ENCODE measurements around the gene EPHB1.

EPHB1 gene

GRCh38 chr3:135172191-135172869, 377.3 kb downstream of the EPHB1 start:
- no peak for DNase-seq

DNA sequence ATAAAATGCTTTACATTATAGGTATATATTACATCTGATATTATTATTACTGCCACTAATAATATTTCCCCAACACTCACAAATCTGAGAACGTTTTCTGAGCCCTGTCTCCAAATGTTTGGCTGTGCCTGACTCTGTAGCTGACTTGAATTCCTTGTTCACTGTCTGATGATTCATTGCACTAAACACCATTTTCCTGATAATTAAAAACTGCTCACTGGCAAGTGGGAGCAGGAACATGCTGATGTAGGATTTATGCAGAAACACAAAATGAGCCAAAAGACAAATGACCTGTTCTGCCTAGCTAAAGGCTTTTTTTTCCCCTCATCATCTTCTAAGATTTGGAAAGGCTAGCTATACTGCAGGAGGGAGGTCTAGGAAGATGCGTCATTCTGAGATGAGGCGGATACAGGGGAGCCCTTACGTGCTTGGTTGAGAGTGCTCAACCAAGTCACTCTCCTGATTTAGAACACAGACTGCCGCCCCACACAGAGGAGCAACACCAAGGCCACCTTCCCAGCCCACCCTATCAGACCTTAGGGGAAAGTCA, 380.7 kb downstream of the EPHB1 start:
- no peak for DNase-seq

DNA sequence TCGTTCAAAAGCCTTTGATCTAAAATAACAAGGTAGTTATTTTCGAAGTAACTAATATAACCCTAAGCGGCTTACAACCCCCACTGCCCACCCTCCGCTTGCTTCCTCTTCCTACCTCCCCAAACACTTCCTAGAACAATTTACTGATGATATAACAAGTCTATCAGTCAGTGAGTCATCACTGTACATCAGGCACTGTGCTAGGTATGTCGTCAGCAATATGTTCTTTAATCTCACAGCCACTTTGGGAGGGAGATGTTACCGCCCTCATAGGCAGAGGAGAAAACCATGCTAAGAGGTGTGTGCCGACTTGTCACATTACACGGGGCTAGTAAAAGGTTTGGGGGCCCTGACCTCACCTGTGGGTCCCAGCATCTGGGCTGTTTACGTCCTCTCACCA, 381.8 kb downstream of the EPHB1 start:
- no peak for DNase-seq

GRCh38 chr3:135178566-135178965, 383.5 kb downstream of the EPHB1 start:
- DNase-seq = no peak

DNA sequence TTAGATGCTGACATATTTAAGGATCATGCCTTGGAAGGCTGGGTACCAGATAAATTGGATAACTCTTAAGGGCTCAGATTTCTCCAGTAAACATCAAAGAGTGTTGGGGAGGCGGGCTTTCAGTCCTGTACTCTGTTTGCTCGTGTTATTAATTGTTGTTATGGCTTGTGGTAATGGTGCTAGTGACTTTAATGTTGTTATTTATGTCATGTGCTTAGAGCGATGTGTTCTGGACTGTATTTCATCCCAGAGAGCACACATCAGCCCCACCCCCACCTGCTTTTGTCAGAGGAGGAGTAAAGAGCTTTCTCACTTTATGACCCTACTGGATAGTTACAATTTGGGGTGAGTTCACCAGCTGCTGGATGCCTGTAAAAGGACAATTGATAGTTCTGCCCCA, 386.3 kb downstream of the EPHB1 start:
- DNase-seq = no peak

DNA sequence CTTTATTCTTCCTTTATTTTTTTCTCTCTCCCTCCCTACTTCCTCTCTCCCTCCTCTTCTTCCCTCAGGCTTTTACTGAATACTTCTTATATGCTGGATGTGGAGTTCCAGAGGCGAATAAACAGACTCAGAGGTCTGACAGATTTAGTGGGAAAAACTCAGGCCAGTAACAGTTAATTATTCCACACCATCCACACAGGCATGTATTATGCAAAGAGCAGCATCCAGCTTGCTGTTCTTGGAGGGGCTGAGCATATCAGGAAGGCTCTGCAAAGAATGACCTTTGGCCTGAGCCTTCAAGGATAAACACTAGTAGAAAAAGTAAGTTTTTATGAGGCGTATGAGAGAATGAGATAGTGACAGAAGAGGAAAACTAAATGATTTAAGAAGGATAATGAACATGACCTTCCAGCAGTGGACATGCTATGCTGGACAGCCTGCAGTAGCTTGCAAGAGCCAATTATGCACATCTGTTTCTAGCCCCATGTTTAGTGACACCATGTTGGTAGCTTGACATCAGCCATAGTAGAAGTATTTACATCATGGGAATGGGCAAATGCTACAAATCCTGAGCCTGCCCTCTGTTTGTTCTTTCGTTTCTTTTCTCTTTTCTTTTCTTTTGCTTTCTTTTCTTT, 387.4 kb downstream of the EPHB1 start:
- DNase-seq = no peak

DNA sequence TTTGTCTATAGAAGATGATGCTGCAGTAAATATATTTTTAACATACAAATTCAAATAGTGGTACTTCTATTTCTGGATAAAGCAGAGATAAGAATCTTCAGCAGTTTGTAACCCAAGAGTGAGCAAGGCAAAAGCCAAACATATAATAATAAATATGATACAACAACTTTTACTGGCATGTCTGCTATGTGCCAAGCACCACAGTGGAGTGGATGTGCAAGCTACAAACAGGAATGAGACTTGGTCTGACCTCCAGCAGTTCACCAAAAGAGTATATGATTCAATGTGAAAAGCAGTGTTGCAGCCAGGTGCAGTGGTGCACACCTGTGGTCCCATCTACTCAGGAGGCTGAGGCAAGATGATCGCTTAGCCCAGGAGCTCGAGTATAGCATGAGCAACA, 395.6 kb downstream of the EPHB1 start:
- no peak for DNase-seq

DNA sequence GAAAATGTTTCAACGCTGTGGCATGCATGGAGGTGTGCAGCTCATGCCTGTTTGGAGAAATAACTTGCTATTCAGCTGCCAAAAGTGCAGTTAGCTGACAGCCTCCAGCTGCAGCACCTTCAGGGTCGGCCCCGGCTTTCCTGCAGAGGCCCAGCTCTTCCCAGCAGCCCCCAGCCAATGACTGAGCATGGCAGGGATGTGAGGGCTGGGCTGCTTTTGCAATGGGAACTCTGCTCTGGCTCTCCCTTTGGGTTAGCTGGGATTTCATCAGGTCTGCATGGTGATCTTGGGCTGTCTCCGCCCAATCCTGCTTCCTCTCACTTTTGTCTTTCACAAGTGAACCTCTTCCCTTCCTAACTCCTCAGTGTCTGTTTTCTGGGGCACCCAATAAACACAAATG, 396.6 kb downstream of the EPHB1 start:
- DNase-seq = no peak

GRCh38 chr3:135192929-135193328, 397.9 kb downstream of the EPHB1 start:
- DNase-seq = no peak

GRCh38 chr3:135197246-135197645, 402.2 kb downstream of the EPHB1 start:
- DNase-seq = no peak

- no peak for DNase-seq
Observed at GRCh38 chr3:135197856-135198255, 402.8 kb downstream of the EPHB1 start.

DNA sequence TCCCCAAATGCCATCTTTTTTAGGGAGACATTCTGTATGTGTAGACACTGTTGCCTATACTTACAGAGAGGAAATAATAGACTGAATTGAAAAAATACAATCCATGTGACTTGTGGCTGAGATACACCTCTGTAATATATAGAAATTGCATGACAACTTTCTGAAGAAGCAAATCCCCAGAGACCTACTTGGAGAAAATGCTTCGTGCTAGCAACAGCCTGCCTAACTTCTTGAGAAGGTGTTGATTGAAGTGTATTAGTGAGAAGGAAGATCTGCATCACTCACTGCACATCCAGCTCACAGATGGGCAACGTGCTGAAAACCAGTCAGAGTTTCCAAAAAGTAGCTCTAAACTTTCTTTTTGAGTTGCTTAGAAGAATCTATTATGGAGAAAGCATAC, 404.1 kb downstream of the EPHB1 start:
- DNase-seq = no peak

- no peak for DNase-seq
Observed at GRCh38 chr3:135203026-135203425, 408.0 kb downstream of the EPHB1 start.

GRCh38 chr3:135213213-135213612, 418.2 kb downstream of the EPHB1 start:
- no peak for DNase-seq

DNA sequence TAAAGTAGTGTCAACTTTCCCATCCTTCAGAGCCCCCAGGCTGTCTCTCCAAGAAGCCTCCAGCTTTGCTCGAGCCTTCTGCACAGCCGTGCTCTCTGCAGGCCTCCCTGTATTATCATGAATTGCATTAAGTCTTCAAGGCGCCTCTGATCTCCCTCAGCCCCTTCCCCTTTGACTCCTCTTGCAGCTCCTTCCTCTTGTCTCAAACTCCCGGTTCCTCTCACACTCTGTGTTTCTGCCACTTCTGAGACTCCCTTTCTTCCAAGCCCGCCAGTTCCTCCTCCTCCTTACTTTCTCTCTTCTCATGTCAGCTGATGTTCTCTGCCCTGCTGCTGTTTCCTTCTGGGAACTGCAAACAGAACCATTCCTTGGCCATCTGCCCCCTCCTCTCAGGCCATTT, 418.8 kb downstream of the EPHB1 start:
- DNase-seq = peak; percentile 11 to 60 (median 38)

DNA sequence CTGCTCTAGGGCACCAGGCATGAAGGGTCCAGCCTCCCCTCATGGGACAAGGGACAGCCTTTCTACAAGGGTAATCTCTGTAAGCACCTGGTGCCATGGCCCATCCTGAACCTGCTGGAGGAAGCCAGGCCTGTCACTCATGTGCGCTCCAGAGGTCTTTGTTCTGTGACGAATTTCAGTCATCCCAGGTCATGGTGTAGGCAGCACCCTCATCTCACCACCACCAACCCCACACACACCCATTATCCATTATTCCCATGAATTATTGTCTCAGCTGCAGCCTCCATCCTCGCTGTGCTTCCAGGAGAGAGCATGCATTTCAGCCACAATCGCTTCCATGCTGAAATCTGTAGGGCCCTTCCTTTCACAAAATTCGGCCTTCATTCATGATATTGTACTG, 419.3 kb downstream of the EPHB1 start:
- no peak for DNase-seq

DNA sequence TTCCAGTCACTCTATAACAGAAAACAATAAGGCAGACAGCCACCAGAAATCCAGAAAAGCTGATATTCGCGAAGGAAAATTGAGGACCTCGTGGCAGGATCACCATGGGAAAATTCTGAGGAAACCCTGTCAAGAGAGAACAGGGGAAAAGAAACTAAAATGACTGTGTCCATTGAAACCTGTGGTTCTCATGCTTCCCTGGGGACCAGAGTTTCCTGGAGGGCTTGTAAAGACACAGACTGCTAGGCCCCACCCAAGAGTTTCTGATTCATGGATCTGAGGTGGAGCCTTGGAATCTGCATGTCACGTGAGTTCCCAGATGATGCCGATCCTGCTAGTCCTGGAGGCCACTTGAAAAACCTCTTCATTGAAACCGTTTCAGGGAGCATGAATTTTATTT, 420.5 kb downstream of the EPHB1 start:
- DNase-seq = no peak

DNA sequence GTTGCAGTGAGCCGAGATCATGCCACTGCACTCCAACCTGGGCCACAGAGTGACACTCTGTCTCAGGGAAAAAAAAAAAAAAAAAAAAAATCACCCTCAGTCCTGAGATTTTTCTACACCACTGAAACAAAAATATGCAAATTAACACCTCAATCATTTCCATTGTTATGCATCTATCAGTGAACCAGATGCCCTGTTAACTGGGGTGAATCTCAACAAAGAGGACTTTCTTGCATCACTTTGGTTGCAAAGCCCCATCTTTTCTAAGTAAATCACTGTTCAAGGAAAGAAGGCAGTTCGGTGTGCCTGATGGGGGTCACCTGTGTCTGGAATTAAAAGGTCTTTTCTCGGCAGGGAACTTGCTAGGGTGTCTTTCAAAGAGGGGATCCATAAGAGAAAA, 421.6 kb downstream of the EPHB1 start:
- no peak for DNase-seq

DNA sequence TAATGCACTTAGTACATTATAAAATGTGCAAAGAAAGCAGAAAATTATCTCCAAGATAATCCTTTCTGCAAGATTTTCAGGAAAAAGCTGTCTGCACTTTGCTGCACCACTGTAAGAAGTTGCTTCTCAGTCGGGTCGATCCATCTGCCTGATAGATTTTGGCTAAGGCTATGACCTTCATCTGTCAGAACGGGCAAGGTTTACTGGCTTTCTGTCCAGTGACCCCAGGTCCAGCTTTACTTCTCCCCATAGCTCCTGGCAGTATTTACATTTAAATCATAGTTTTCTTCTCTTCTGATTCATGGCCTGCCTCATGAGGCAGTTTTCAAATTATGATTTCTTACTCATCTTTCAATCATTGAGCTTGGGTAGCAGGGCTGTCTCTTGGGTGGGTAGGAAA, 422.7 kb downstream of the EPHB1 start:
- DNase-seq = no peak

GRCh38 chr3:135218304-135218703, 423.2 kb downstream of the EPHB1 start:
- no peak for DNase-seq

GRCh38 chr3:135218782-135219181, 423.7 kb downstream of the EPHB1 start:
- DNase-seq = no peak

DNA sequence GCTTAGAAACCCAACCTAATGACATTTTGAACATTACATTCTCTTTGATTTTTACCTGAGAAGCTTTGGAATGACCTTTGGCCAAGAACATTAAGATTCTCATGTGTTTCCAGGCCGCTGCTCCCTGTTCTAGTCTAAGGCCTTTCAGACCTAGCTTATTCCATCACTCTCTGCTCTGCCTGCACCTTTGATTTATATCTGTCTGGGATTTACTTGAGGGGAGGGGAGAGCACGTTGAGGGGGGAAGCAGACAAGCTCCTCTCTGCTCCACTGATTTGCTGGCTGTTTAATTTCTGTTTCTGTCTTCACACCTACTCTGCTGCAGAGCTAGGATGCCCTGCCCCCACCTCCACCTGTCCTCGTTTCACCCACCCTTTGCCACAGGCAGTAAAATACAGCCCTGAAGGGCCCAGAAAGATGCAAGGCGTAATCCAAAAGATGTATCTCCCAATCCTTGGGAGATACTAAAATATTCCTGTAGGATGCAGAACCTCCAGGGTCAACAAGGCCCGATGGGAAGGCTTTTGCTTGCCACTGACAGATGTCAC, 429.8 kb downstream of the EPHB1 start:
- no peak for DNase-seq

- peak; percentile 55 to 77 (median 74) for DNase-seq
Observed at GRCh38 chr3:135226057-135226456, 431.0 kb downstream of the EPHB1 start.

DNA sequence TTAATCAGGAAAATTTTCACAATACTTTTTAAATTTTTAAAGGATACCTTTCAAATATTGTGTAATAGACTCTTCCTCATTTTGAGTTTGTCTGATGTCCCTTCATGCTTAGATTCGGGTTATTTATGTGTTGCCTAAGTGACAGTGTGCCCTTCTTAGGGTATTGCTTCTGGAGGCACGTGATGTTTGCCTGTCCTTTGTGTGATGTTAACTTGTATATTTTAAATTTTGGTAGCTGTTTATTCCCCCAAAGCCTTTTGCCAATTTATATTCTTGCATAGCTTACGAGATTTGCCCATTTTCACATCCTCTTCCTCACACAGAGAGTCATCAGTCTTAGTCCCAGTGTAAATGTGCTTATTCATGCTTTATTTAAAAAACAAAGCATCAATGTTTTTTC, 433.1 kb downstream of the EPHB1 start:
- peak; percentile 28 to 74 (median 46) for DNase-seq

Measured in suppressor macrophage (primary cell).